NB4 (cell line): ENCODE measurements around the gene ROBO4.

Experiments
- MYC ChIP-seq: IDR thresholded peaks from 2 replicates; pipeline ENCODE4 v1.6.1; 2011; ENCODE audit warnings: low read depth, low read length
- POLR2A ChIP-seq: IDR thresholded peaks from 2 replicates; pipeline ENCODE4 v1.6.1; 2011; ENCODE audit warnings: mild to moderate bottlenecking; ENCODE audit not compliant: insufficient read length; ENCODE audit errors: extremely low read depth
- TF ChIP-seq, protein P1 (sequence below): IDR thresholded peaks from one replicate; pipeline ENCODE4 v1.5.1; 2012; ENCODE audit warnings: low read depth, low read length

DNA sequence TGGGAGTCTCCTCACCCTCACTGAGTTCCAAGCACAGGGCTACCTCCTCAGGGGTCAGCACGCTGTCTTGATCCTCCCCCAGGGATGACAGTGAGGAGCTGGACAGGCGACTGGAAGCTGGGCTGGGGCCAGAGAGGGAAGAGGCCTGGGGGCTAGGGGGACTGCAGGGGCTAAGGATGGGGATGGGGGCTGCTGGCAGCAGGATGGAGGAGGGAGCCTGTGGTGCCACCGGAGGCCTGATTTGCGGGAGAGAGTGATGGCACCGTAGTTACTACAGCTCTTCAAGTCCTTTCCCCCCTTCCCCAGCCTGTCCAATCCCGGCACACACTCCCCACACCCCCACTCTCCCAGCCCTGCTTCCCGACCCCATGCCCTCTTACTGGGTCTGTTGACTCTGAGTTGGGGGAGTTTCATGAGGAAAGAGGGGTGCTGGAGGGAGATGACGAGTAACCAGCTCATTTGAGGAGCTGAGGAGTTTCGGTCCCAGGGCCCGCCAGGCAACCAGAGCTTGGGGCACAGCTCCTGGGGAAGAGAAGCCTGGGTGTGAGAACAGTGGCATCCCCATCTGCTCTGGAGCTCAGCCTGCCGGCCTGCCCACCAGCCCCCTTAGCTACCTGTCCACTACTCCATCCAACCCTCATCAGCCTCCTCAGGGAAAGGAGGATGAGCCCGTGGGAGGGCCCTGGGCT is 10.5 kb downstream of the ROBO4 start:
- TF ChIP-seq, protein P1, sequence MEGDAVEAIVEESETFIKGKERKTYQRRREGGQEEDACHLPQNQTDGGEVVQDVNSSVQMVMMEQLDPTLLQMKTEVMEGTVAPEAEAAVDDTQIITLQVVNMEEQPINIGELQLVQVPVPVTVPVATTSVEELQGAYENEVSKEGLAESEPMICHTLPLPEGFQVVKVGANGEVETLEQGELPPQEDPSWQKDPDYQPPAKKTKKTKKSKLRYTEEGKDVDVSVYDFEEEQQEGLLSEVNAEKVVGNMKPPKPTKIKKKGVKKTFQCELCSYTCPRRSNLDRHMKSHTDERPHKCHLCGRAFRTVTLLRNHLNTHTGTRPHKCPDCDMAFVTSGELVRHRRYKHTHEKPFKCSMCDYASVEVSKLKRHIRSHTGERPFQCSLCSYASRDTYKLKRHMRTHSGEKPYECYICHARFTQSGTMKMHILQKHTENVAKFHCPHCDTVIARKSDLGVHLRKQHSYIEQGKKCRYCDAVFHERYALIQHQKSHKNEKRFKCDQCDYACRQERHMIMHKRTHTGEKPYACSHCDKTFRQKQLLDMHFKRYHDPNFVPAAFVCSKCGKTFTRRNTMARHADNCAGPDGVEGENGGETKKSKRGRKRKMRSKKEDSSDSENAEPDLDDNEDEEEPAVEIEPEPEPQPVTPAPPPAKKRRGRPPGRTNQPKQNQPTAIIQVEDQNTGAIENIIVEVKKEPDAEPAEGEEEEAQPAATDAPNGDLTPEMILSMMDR: no peak
- no peak for TF ChIP-seq POLR2A
- TF ChIP-seq MYC: no peak
